BLaER1 (cell line): ENCODE data around the gene NPAS2.
A peak's percentile ranks its signal among the peaks of the same experiment; 100 is the strongest.

ENCODE experiments used
- H3K27ac ChIP-seq: shearing (Covaris generic); formaldehyde crosslinking; 2 replicates; pipeline ENCODE4 v1.8.1; 2022
- H3K27me3 ChIP-seq: shearing (Covaris generic); formaldehyde crosslinking; 2 replicates; pipeline ENCODE4 v1.8.1; 2022
- H3K36me3 ChIP-seq: shearing (Covaris generic); formaldehyde crosslinking; 2 replicates; pipeline ENCODE4 v1.8.1; 2022
- H3K4me1 ChIP-seq: shearing (Covaris generic); formaldehyde crosslinking; 2 replicates; pipeline ENCODE4 v1.8.1; 2022
- H3K4me2 ChIP-seq: shearing (Covaris generic); formaldehyde crosslinking; 2 replicates; pipeline ENCODE4 v1.8.1; 2022
- H3K4me3 ChIP-seq: shearing (Covaris generic); formaldehyde crosslinking; 2 replicates; pipeline ENCODE4 v1.8.1; 2022
- H3K9ac ChIP-seq: shearing (Covaris generic); formaldehyde crosslinking; 2 replicates; pipeline ENCODE4 v1.8.1; 2022
- H3K9me3 ChIP-seq: shearing (Covaris generic); formaldehyde crosslinking; 2 replicates; pipeline ENCODE4 v1.8.1; 2022
- H4K20me1 ChIP-seq: shearing (Covaris generic); formaldehyde crosslinking; 2 replicates; pipeline ENCODE4 v1.8.1; 2022
- Cebpa-rat ChIP-seq: shearing (Covaris generic); IDR thresholded peaks from 2 replicates; pipeline ENCODE4 v1.8.1; 2022

Gene NPAS2

GRCh38 chr2:100891906-100892642 is 72.1 kb downstream of the NPAS2 start:
- H3K36me3 ChIP-seq: no peaks in the 10 kb centered on the region
- no peak for TF ChIP-seq Cebpa-rat
- peaks cover 19% of the 10 kb centered on the region for H3K4me1 ChIP-seq
- no peak overlapping the region for H3K27ac ChIP-seq
- no peaks in the 10 kb centered on the region for H3K27me3 ChIP-seq
- no peaks in the 10 kb centered on the region for H4K20me1 ChIP-seq
- H3K4me3 ChIP-seq: no peak overlapping the region
- no peak overlapping the region for H3K9ac ChIP-seq
- H3K4me2 ChIP-seq: no peak overlapping the region
- no peaks in the 10 kb centered on the region for H3K9me3 ChIP-seq

- no peak for TF ChIP-seq Cebpa-rat
- no peaks in the 10 kb centered on the region for H3K27me3 ChIP-seq
- no peak overlapping the region for H3K9ac ChIP-seq
- H3K4me1 ChIP-seq: peaks cover 19% of the 10 kb centered on the region
- H3K4me2 ChIP-seq: peak overlapping the region; percentile 57
- no peaks in the 10 kb centered on the region for H3K9me3 ChIP-seq
- H3K4me3 ChIP-seq: no peak overlapping the region
- H3K36me3 ChIP-seq: no peaks in the 10 kb centered on the region
- H3K27ac ChIP-seq: 0 out of 2 replicates have a peak overlapping the region, but pooled peaks have one; percentile 20
- no peaks in the 10 kb centered on the region for H4K20me1 ChIP-seq
These were observed 73.6 kb downstream of the NPAS2 start for GRCh38 chr2:100893392-100894104.

DNA sequence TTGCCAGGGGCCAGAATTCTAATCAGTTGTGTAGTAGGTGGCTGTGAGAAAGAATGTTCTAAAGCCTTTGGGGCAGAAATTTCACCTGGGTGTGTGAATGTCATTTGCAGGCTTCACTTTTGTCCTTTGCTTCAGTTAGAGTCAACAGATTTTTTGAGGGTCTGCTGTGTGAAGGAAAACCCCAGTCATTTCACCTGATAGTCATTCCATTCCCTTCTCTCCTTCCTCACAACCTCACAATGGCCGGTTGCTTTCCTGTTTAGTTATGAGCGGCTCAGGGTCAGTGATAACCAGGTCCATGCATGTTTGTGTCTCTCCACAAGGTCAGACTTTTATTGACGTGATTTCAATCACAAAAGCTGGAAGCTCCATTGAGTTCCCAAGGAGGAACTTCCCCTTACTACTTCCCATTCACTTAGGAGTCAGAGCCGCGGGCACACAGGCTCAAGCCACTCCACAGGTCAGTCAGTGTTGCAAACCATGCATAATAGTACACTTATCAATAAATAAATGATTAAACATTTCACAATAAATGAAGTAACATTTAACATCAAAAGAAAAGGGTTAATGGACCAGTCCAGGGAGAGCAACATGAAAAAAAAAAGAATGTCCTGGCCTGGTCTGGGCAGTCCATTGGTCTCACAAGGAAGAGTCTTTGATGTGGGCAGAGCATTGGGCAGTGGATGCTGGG is 74.3 kb downstream of the NPAS2 start:
- no peaks in the 10 kb centered on the region for H3K36me3 ChIP-seq
- H3K4me3 ChIP-seq: no peak overlapping the region
- H3K27ac ChIP-seq: 0 out of 2 replicates have a peak overlapping the region, but pooled peaks have one; percentile 20
- no peak for TF ChIP-seq Cebpa-rat
- peak overlapping the region; percentile 57 for H3K4me2 ChIP-seq
- no peaks in the 10 kb centered on the region for H4K20me1 ChIP-seq
- no peaks in the 10 kb centered on the region for H3K9me3 ChIP-seq
- no peaks in the 10 kb centered on the region for H3K27me3 ChIP-seq
- peaks cover 19% of the 10 kb centered on the region for H3K4me1 ChIP-seq
- H3K9ac ChIP-seq: no peak overlapping the region

DNA sequence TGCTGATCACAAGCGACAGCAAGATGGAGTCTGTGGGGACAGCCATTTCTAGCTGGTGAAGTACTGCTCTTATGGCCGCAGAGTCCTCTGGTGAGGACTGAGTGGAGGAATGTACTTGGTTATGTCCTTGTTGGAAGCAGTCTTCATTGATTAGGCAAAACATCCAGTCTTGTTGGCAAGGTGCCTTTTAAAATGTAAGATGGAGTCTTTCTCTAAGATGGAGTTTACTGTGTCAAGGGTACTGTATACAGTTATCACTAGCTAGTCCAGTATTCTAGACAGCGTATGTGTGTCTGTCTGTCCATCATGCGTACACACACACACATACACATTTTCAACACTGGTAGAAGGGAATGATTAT is 74.8 kb downstream of the NPAS2 start:
- H3K9me3 ChIP-seq: peaks cover 3% of the 10 kb centered on the region; the same call in 1 of the 2 replicates
- no peaks in the 10 kb centered on the region for H3K27me3 ChIP-seq
- H3K4me1 ChIP-seq: peaks cover 19% of the 10 kb centered on the region
- H3K27ac ChIP-seq: no peak overlapping the region
- no peak overlapping the region for H3K4me3 ChIP-seq
- no peak overlapping the region for H3K4me2 ChIP-seq
- H3K36me3 ChIP-seq: no peaks in the 10 kb centered on the region
- no peaks in the 10 kb centered on the region for H4K20me1 ChIP-seq
- no peak overlapping the region for H3K9ac ChIP-seq
- no peak for TF ChIP-seq Cebpa-rat

DNA sequence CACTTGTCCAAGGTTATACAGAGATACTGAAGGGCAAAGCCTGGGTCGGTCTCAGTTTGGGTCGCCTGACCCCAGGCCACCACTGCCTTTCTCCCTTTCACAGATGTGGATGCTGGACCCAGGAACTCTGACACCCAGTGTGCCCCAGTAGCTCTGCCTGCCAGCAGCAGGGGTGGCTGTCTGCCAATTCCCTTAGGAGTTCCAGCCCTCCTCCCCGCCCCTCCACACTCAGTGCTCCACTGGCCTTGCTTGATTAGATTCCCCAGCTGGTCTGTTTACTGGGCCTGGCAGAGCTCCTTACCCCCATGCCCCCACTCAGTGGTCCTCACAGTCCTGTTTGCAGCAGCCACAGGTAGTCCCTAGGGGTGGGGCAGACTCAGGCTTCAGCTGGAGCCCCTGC is 75.5 kb downstream of the NPAS2 start:
- no peak overlapping the region for H3K4me2 ChIP-seq

GRCh38 chr2:100895934-100896685 is 76.2 kb downstream of the NPAS2 start:
- Histone ChIP-seq H3K27ac (no peak overlapping the region), H3K9me3 (peaks cover 8% of the 10 kb centered on the region; the same call in 1 of the 2 replicates), H4K20me1 (no peaks in the 10 kb centered on the region), H3K4me3 (no peak overlapping the region), H3K9ac (no peak overlapping the region), H3K36me3 (no peaks in the 10 kb centered on the region), H3K4me1 (peaks cover 19% of the 10 kb centered on the region), H3K4me2 (no peak overlapping the region), H3K27me3 (no peaks in the 10 kb centered on the region)
- no peak for TF ChIP-seq Cebpa-rat

More for the DNA sequence above, 75.5 kb downstream of the NPAS2 start:
- Histone ChIP-seq H3K27ac (no peak overlapping the region), H3K4me1 (peaks cover 19% of the 10 kb centered on the region), H4K20me1 (no peaks in the 10 kb centered on the region), H3K4me3 (no peak overlapping the region), H3K9me3 (peaks cover 7% of the 10 kb centered on the region; the same call in 1 of the 2 replicates), H3K9ac (no peak overlapping the region), H3K36me3 (no peaks in the 10 kb centered on the region), H3K27me3 (no peaks in the 10 kb centered on the region)
- no peak for TF ChIP-seq Cebpa-rat

GRCh38 chr2:100898035-100898665 is 78.2 kb downstream of the NPAS2 start:
- Histone ChIP-seq H3K9me3 (peaks cover 8% of the 10 kb centered on the region; the same call in 1 of the 2 replicates), H3K4me1 (peaks cover 14% of the 10 kb centered on the region)
- no peak for TF ChIP-seq Cebpa-rat

GRCh38 chr2:100900156-100900795 is 80.3 kb downstream of the NPAS2 start:
- Histone ChIP-seq H3K27me3 (no peaks in the 10 kb centered on the region), H4K20me1 (no peaks in the 10 kb centered on the region), H3K9ac (no peak overlapping the region), H3K4me2 (no peak overlapping the region), H3K9me3 (peaks cover 8% of the 10 kb centered on the region; the same call in 1 of the 2 replicates), H3K4me1 (no peaks in the 10 kb centered on the region), H3K4me3 (no peak overlapping the region), H3K36me3 (no peaks in the 10 kb centered on the region), H3K27ac (no peak overlapping the region)
- no peak for TF ChIP-seq Cebpa-rat

More at GRCh38 chr2:100898035-100898665, 78.2 kb downstream of the NPAS2 start:
- H3K9ac ChIP-seq: no peak overlapping the region
- no peaks in the 10 kb centered on the region for H4K20me1 ChIP-seq
- H3K4me2 ChIP-seq: no peak overlapping the region
- H3K4me3 ChIP-seq: no peak overlapping the region
- no peaks in the 10 kb centered on the region for H3K27me3 ChIP-seq
- H3K27ac ChIP-seq: no peak overlapping the region
- no peaks in the 10 kb centered on the region for H3K36me3 ChIP-seq
